ENCODE measurements around the gene LY86. TPM values are rescaled to one million over a fixed set of nuclear protein-coding genes. Genes with fewer than 3 reads are reported as not detected.
A peak's percentile ranks its signal among the peaks of the same experiment; 100 is the strongest.

Gene LY86
- total and polyA plus RNA-seq, 9 of the 15 experiments (the other 6 are each of a cell fraction or from before 2014, with no cell fraction given), result 0.08 to 0.20 TPM; not detected in 7

- Histone ChIP-seq H3K4me3 (no peak overlapping the region), H3K9me3 (replicated peaks; ENCODE audit: control insufficient read depth, insufficient read depth, low read depth, low read length) (no peaks in the 10 kb centered on the region), H3K9me1 (ENCODE audit: control insufficient read depth, insufficient read depth, low read length) (no peaks in the 10 kb centered on the region), H4K20me1 (replicated peaks; ENCODE audit: control insufficient read depth, insufficient read depth, low read length) (no peaks in the 10 kb centered on the region), H3K27me3 (ENCODE audit: control insufficient read depth in 2 of 2, insufficient read depth in 2 of 2, low read length in 2 of 2) (peaks cover 12 to 34% of the 10 kb centered on the region in 2 experiments; a peak in 4 of 5 replicates), H3K4me2 (ENCODE audit: insufficient read depth, low read length) (no peak overlapping the region), H2AFZ (ENCODE audit: low read depth, low read length) (no peak overlapping the region), H3K9ac (ENCODE audit: insufficient read depth in 1 of 2, low read depth in 2 of 2, low read length in 2 of 2) (no peak overlapping the region), H3K27ac (ENCODE audit: extremely low read depth, low read depth, low read length) (no peak overlapping the region), H3K4me1 (replicated peaks in 1 of 2; ENCODE audit: control insufficient read depth in 2 of 2, insufficient read depth in 2 of 2, low read length in 2 of 2) (no peaks in the 10 kb centered on the region; a peak in 3 of 5 replicates), H3K79me2 (ENCODE audit: control insufficient read depth, insufficient read depth, low read length) (no peaks in the 10 kb centered on the region), H3K36me3 (ENCODE audit: control insufficient read depth, insufficient read depth, low read length) (no peaks in the 10 kb centered on the region)
- peak; percentile 92 for TF ChIP-seq ZBTB26 (CRISPR knock-in tag; IDR thresholded peaks at IDR 0.05)
- TF ChIP-seq, protein P1, sequence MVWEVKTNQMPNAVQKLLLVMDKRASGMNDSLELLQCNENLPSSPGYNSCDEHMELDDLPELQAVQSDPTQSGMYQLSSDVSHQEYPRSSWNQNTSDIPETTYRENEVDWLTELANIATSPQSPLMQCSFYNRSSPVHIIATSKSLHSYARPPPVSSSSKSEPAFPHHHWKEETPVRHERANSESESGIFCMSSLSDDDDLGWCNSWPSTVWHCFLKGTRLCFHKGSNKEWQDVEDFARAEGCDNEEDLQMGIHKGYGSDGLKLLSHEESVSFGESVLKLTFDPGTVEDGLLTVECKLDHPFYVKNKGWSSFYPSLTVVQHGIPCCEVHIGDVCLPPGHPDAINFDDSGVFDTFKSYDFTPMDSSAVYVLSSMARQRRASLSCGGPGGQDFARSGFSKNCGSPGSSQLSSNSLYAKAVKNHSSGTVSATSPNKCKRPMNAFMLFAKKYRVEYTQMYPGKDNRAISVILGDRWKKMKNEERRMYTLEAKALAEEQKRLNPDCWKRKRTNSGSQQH (CRISPR knock-in tag; IDR thresholded peaks at IDR 0.05), result peak; percentile 62; the same call in 1 of the 2 replicates
- TF ChIP-seq, protein P2, sequence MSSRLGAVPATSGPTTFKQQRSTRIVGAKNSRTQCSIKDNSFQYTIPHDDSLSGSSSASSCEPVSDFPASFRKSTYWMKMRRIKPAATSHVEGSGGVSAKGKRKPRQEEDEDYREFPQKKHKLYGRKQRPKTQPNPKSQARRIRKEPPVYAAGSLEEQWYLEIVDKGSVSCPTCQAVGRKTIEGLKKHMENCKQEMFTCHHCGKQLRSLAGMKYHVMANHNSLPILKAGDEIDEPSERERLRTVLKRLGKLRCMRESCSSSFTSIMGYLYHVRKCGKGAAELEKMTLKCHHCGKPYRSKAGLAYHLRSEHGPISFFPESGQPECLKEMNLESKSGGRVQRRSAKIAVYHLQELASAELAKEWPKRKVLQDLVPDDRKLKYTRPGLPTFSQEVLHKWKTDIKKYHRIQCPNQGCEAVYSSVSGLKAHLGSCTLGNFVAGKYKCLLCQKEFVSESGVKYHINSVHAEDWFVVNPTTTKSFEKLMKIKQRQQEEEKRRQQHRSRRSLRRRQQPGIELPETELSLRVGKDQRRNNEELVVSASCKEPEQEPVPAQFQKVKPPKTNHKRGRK (tag; IDR thresholded peaks at IDR 0.05), result peak; percentile 89
- 0 out of 2 replicates have a peak, but pooled peaks have one; percentile 52 for TF ChIP-seq ELF4 (CRISPR knock-in tag; IDR thresholded peaks at IDR 0.05)
- TF ChIP-seq ZNF77 (CRISPR knock-in tag; IDR thresholded peaks at IDR 0.05), result no peak
- TF ChIP-seq OTX1 (CRISPR knock-in tag; IDR thresholded peaks at IDR 0.05), result peak; percentile 64; the same call in 1 of the 2 replicates
- peak; percentile 49; the same call in 1 of the 2 replicates for TF ChIP-seq THRB (CRISPR knock-in tag; conservative IDR thresholded peaks at IDR 0.05)
- TF ChIP-seq, protein P3, sequence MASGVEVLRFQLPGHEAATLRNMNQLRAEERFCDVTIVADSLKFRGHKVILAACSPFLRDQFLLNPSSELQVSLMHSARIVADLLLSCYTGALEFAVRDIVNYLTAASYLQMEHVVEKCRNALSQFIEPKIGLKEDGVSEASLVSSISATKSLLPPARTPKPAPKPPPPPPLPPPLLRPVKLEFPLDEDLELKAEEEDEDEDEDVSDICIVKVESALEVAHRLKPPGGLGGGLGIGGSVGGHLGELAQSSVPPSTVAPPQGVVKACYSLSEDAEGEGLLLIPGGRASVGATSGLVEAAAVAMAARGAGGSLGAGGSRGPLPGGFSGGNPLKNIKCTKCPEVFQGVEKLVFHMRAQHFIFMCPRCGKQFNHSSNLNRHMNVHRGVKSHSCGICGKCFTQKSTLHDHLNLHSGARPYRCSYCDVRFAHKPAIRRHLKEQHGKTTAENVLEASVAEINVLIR (CRISPR knock-in tag; IDR thresholded peaks at IDR 0.05), result no peak
- WGBS (ENCODE audit: insufficient coverage, low coverage, missing lambda C conversion rate), result 3% methylated on average over 3 of the region's 3 CpGs
- no TSS peak for BruUV-seq (replicated peaks)
- POLR2A ChIA-PET, result no interaction called here
- FAIRE-seq, result no peak
- ATAC-seq, result no peak
- no peak for DNase-seq (ENCODE audit: extremely low read depth in 1 of 4, low spot score in 3 of 4)
- CTCF ChIA-PET (ENCODE audit: low intra/inter-chr PET ratio), result no interaction called here
- intact Hi-C loops (cut with micrococcal nuclease) (no loop called here), in situ Hi-C loops (cut with MboI) (no loop called here)
Observed at GRCh38 chr6:6595025-6595424, 6.5 kb downstream of the LY86 start.
